Measurements from ENCODE around the gene GLI3. TPM values are rescaled to one million over a fixed set of nuclear protein-coding genes. Genes with fewer than 3 reads are reported as not detected.

GLI3 gene
- total RNA-seq, 1 donor from 2014 or later = 2.2 TPM

DNA sequence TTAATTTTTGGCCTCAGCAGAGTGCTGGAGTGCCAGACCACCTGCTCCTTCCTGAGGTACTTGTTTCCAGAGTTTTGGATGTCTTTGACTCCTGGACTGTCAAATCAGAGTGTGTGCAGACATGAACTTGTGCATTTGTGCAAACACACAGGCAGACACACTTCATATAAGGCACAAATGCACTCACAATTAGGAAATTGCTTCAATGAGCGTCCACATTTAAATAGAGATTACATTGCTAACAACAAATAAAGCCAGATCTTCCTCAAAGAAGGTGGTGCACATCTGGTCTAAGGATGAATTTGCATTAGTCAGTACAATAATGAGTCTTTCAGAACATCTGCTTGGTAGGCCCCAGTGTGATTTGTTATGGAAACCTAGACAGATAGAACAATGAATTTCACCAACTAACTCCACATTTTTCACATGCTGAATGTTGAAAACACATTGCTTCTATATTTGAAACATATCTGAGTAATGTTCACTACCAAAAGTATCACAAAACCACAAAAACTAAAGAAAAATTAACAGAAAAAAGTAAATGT lies 267.4 kb downstream of the GLI3 start:
- no peak for DNase-seq (ENCODE audit: low spot score in 2 of 2)
- TF ChIP-seq, protein P1, sequence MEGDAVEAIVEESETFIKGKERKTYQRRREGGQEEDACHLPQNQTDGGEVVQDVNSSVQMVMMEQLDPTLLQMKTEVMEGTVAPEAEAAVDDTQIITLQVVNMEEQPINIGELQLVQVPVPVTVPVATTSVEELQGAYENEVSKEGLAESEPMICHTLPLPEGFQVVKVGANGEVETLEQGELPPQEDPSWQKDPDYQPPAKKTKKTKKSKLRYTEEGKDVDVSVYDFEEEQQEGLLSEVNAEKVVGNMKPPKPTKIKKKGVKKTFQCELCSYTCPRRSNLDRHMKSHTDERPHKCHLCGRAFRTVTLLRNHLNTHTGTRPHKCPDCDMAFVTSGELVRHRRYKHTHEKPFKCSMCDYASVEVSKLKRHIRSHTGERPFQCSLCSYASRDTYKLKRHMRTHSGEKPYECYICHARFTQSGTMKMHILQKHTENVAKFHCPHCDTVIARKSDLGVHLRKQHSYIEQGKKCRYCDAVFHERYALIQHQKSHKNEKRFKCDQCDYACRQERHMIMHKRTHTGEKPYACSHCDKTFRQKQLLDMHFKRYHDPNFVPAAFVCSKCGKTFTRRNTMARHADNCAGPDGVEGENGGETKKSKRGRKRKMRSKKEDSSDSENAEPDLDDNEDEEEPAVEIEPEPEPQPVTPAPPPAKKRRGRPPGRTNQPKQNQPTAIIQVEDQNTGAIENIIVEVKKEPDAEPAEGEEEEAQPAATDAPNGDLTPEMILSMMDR (IDR thresholded peaks at IDR 0.05) = no peak
- Histone ChIP-seq H3K9me3 (no peaks in the 10 kb centered on the region), H3K4me1 (no peaks in the 10 kb centered on the region), H3K4me3 (no peak overlapping the region), H3K27me3 (no peaks in the 10 kb centered on the region), H3K36me3 (peaks cover 21% of the 10 kb centered on the region in 2 donors), H3K27ac (no peak overlapping the region)
- intact Hi-C loops (cut with DNase I) = loop anchor here (10.0 kb wide), 1 partner anchor 725 kb away; no protein-coding TSS in a partner anchor

DNA sequence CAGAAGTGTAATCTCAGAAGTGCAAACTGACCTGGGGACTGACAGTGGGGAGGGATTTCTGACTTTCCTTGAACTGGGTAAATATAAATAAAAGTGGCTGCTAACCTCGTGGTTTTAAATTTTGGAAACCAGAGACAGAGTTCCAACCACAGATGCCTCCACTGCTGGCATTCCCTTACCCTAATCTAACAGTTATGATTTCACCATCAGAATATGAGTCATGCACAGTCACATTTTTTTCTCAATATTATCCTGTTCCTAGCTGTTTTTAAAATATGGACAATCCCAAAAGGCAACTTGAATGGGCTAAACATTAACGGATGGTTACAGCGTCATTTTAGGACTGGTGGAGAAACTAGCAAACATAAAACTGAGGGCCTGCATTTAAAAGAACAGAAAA lies 269.9 kb downstream of the GLI3 start:
- H3K9me3 ChIP-seq = no peaks in the 10 kb centered on the region
- H3K4me1 ChIP-seq = no peaks in the 10 kb centered on the region
- H3K36me3 ChIP-seq = peaks cover 20 to 23% of the 10 kb centered on the region in 2 donors
- no peak overlapping the region for H3K4me3 ChIP-seq
- no peak overlapping the region for H3K27ac ChIP-seq
- TF ChIP-seq, protein P1 (IDR thresholded peaks at IDR 0.05) = no peak
- H3K27me3 ChIP-seq = no peaks in the 10 kb centered on the region
- intact Hi-C loops (cut with DNase I) = no loop called here
- DNase-seq (ENCODE audit: low spot score in 2 of 2) = no peak

DNA sequence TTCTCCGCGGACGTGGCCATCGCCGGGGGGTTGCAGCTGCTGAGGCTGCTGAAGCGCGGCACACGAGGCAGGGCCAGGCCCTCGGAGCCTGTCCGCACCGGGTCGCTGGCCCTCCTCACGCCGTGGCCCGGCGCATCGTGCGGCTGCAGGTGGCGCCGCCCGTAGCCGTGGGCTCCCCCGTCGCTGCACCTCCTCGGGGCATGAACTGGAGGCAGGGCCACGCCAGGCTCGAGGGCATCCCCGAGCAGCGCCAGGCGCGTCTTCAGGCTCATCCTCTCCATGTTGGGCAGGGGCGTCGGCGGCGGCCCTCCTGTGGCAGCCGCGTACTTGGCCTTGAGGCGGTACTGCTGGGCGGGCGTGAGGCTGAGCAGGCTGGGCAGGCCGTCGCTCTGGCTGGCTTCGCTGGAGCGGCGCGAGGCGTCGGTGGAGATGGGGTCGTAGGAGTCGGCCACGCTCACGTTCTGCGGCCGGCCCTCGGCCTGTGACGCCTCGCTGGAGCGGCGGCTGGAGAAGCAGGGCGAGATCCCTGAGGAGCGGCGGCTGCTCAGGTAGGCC lies 271.0 kb downstream of the GLI3 start:
- H3K36me3 ChIP-seq = peaks cover 19 to 23% of the 10 kb centered on the region in 2 donors

DNA sequence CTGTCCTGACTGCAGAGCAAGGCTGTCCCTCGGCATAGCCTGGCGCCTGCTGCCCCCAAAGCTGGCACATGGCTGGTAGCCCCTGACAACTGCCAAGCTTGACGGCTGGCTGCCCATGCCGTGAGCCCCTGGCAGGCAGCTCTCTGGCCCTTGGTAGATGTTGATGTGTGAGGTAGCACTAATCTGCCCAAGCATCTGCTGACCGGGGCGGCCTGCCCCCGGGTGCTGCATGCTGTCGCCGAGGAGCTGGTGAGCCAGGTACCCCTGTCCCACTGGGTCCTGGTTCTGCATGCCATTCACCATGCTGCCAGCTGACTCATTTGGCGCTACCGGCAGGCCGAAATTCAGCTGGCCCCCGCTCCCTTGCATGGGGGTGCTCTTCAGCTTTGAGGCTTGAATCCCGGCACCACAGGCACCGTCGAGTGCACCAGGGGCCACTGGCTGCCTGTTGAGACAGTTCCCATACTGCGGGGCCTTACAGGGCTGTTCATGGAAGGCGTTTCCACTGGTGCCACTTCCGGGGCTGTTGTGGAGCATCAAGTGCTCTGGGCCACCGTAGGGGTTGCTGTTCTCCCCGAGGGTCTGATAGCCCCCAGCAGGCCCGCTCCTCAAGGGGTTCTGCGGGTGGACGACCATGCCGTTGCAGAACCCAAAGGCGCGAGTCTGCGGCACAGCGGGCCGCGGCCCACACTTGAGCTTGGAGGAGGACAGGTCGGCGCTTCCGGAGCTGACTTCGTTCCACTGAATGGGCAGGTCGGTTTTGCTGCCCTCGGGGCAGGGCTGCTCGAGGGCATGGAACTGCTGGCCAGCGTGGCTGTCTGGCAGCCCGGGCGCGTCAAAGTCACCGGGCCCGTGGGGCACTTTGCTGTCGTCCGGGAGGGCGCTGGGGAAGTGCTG lies 271.9 kb downstream of the GLI3 start:
- H3K27me3 ChIP-seq = no peaks in the 10 kb centered on the region
- H3K4me3 ChIP-seq = no peak overlapping the region
- peaks cover 19 to 23% of the 10 kb centered on the region in 2 donors for H3K36me3 ChIP-seq

More for the DNA sequence above, 271.0 kb downstream of the GLI3 start:
- H3K27me3 ChIP-seq = no peaks in the 10 kb centered on the region
- TF ChIP-seq, protein P1 (IDR thresholded peaks at IDR 0.05) = no peak
- H3K4me3 ChIP-seq = no peak overlapping the region
- H3K9me3 ChIP-seq = no peaks in the 10 kb centered on the region
- intact Hi-C loops (cut with DNase I) = no loop called here
- no peak overlapping the region for H3K27ac ChIP-seq
- no peak for DNase-seq (ENCODE audit: low spot score in 2 of 2)
- no peaks in the 10 kb centered on the region for H3K4me1 ChIP-seq

DNA sequence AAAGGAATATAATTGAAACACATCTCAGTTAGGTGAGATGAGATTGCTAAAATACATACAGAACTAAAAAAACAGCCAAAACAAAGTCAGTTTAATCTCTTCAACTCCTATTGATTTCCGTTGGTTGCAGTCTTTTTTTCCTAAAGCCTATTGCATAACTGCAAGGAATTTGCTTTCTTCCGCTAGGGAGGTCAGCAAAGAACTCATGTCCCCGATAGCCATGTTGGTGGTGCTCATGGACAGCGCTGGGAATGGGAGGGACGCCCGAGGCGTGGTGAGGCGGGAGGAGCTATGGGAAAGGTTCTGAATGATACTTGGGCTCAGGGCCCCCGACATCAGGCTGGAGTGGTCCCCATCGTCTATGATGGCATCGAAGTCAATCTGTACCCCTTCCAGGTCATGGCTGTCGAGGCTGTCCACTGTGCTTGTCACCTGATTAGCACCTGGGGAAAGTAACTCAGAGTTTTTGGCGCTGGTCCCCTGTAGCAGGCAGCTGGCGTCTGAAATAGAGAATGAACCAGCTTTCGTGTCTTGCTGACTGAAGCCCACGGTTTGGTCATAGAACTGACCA lies 272.7 kb downstream of the GLI3 start:
- TF ChIP-seq, protein P1 (IDR thresholded peaks at IDR 0.05) = no peak
- intact Hi-C loops (cut with DNase I) = no loop called here
- Histone ChIP-seq H3K27ac (no peak overlapping the region), H3K9me3 (no peaks in the 10 kb centered on the region), H3K27me3 (no peaks in the 10 kb centered on the region), H3K36me3 (peaks cover 19 to 23% of the 10 kb centered on the region in 2 donors), H3K4me1 (no peaks in the 10 kb centered on the region), H3K4me3 (no peak overlapping the region)
- no peak for DNase-seq (ENCODE audit: low spot score in 2 of 2)

More for the DNA sequence above, 271.9 kb downstream of the GLI3 start:
- Histone ChIP-seq H3K9me3 (no peaks in the 10 kb centered on the region), H3K4me1 (no peaks in the 10 kb centered on the region), H3K27ac (no peak overlapping the region)
- TF ChIP-seq, protein P1 (IDR thresholded peaks at IDR 0.05) = no peak
- intact Hi-C loops (cut with DNase I) = no loop called here
- no peak for DNase-seq (ENCODE audit: low spot score in 2 of 2)
